ENCODE measurements around the gene ATP2B1.

GRCh38 chr12:89567691-89568239, 140.9 kb downstream of the ATP2B1 start:
- no peak for TF ChIP-seq EP300 (IDR thresholded peaks at IDR 0.05)
- TF ChIP-seq, protein P1, sequence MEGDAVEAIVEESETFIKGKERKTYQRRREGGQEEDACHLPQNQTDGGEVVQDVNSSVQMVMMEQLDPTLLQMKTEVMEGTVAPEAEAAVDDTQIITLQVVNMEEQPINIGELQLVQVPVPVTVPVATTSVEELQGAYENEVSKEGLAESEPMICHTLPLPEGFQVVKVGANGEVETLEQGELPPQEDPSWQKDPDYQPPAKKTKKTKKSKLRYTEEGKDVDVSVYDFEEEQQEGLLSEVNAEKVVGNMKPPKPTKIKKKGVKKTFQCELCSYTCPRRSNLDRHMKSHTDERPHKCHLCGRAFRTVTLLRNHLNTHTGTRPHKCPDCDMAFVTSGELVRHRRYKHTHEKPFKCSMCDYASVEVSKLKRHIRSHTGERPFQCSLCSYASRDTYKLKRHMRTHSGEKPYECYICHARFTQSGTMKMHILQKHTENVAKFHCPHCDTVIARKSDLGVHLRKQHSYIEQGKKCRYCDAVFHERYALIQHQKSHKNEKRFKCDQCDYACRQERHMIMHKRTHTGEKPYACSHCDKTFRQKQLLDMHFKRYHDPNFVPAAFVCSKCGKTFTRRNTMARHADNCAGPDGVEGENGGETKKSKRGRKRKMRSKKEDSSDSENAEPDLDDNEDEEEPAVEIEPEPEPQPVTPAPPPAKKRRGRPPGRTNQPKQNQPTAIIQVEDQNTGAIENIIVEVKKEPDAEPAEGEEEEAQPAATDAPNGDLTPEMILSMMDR (IDR thresholded peaks at IDR 0.05): no peak
